Fibroblast of lung (primary cell): ENCODE results near the gene EPB41.

Experiments used
- CTCF ChIP-seq, 2 donors: IDR thresholded peaks in 1 of 2; conservative IDR thresholded peaks in 1 of 2; 1 replicate in 1 of 2; 2 replicates in 1 of 2; pipeline ENCODE4 v1.5.1; 2011 to 2012; ENCODE audit warnings: low read length in 2 of 2, control low read depth in 1 of 2, inconsistent platforms in 1 of 2, low read depth in 1 of 2, mild to moderate bottlenecking in 1 of 2
- EZH2 ChIP-seq: IDR thresholded peaks from 2 replicates; pipeline ENCODE4 v1.5.1; 2012; ENCODE audit warnings: low read length, control low read depth, mild to moderate bottlenecking; ENCODE audit errors: missing control alignments

- TF ChIP-seq CTCF (conservative IDR thresholded peaks at IDR 0.05 in 1 of 2, IDR thresholded peaks at IDR 0.05 in 1 of 2; ENCODE audit: low read depth in 1 of 2, low read length in 2 of 2) (no peak), EZH2 (no peak)
Observed at GRCh38 chr1:28925350-28925891, 11.1 kb downstream of the EPB41 start.
